ENCODE results near the gene PLPPR3.
"Not testable (repeated sequence)": the region's sequence is repeated elsewhere in the genome, so short reads cannot be mapped to it uniquely, and the experiment has no call there.

DNA sequence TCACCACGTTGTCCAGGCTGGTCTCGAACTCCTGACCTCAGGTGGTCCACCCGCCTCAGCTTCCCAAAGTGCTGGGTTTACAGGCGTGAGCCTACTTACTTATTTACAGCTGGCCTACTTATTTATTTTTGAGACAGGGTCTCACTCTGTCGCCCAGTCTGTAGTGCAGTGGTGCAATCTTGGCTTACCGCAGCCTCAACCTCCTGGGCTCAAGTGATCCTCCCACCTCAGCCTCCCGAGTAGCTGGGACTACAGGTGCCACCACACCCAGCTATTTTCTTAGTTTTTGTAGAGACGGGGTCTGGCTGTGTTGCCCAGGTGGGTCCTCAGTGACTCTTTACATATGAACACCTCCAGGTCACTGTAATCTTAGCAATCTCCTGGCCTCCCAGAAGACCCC, 27.4 kb upstream of the PLPPR3 start:
- TF ChIP-seq, protein P1, sequence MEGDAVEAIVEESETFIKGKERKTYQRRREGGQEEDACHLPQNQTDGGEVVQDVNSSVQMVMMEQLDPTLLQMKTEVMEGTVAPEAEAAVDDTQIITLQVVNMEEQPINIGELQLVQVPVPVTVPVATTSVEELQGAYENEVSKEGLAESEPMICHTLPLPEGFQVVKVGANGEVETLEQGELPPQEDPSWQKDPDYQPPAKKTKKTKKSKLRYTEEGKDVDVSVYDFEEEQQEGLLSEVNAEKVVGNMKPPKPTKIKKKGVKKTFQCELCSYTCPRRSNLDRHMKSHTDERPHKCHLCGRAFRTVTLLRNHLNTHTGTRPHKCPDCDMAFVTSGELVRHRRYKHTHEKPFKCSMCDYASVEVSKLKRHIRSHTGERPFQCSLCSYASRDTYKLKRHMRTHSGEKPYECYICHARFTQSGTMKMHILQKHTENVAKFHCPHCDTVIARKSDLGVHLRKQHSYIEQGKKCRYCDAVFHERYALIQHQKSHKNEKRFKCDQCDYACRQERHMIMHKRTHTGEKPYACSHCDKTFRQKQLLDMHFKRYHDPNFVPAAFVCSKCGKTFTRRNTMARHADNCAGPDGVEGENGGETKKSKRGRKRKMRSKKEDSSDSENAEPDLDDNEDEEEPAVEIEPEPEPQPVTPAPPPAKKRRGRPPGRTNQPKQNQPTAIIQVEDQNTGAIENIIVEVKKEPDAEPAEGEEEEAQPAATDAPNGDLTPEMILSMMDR (conservative IDR thresholded peaks at IDR 0.05) = not testable (repeated sequence)
- TF ChIP-seq EZH2 (IDR thresholded peaks at IDR 0.05; ENCODE audit: low read depth) = not testable (repeated sequence)
